Measurements from ENCODE around the gene SSUH2. TPM values are rescaled to one million over a fixed set of nuclear protein-coding genes. Genes with fewer than 3 reads are reported as not detected.

SSUH2 gene
- total RNA-seq, 4 donors from 2014 or later = 0.13 to 0.19 TPM; not detected in 2

- intact Hi-C loops (cut with DNase I) = no loop called here
- Histone ChIP-seq H3K4me1 (no peaks in the 10 kb centered on the region), H3K27me3 (peaks cover 0 to 27% (median 0%) of the 10 kb centered on the region in 4 donors), H3K9me3 (no peaks in the 10 kb centered on the region), H3K36me3 (no peaks in the 10 kb centered on the region), H3K27ac (no peak overlapping the region), H3K4me3 (no peak overlapping the region)
- TF ChIP-seq POLR2A (IDR thresholded peaks at IDR 0.05) = no peak
- TF ChIP-seq CTCF (IDR thresholded peaks at IDR 0.05) = no peak
- DNase-seq = no peak
- 79 to 87% methylated on average over 10 to 11 of the region's 12 CpGs for WGBS, 2 donors
Observed at GRCh38 chr3:8647137-8647985, 2.8 kb upstream of the SSUH2 start.

GRCh38 chr3:8646313-8646938 is 1.8 kb upstream of the SSUH2 start:
- Histone ChIP-seq H3K9me3 (no peaks in the 10 kb centered on the region), H3K4me3 (no peak overlapping the region), H3K4me1 (no peaks in the 10 kb centered on the region), H3K27me3 (peaks cover 0 to 24% (median 0%) of the 10 kb centered on the region in 4 donors), H3K27ac (no peak overlapping the region), H3K36me3 (no peaks in the 10 kb centered on the region)
- 80 to 89% methylated on average over 13 to 14 of the region's 14 CpGs for WGBS, 2 donors
- intact Hi-C loops (cut with DNase I) = no loop called here
- TF ChIP-seq CTCF (IDR thresholded peaks at IDR 0.05) = no peak
- TF ChIP-seq POLR2A (IDR thresholded peaks at IDR 0.05) = no peak
- DNase-seq = no peak

GRCh38 chr3:8645712-8646111 is 1.1 kb upstream of the SSUH2 start:
- intact Hi-C loops (cut with DNase I) = no loop called here
- TF ChIP-seq POLR2A (IDR thresholded peaks at IDR 0.05) (no peak), CTCF (IDR thresholded peaks at IDR 0.05) (no peak)
- Histone ChIP-seq H3K27ac (no peak overlapping the region), H3K9me3 (no peaks in the 10 kb centered on the region), H3K27me3 (peaks cover 0 to 19% (median 0%) of the 10 kb centered on the region in 4 donors), H3K4me1 (no peaks in the 10 kb centered on the region), H3K4me3 (no peak overlapping the region), H3K36me3 (no peaks in the 10 kb centered on the region)
- DNase-seq = no peak
- WGBS, 2 donors = 65 to 79% methylated on average over 6 of the region's 6 CpGs

GRCh38 chr3:8643693-8644365 is 769 bp downstream of the SSUH2 start:
- 58 to 60% methylated on average over 10 of the region's 10 CpGs for WGBS, 2 donors
- no peak overlapping the region for H3K27ac ChIP-seq
- H3K4me3 ChIP-seq = no peak overlapping the region
- no peaks in the 10 kb centered on the region for H3K36me3 ChIP-seq
- H3K27me3 ChIP-seq = peaks cover 0 to 18% (median 0%) of the 10 kb centered on the region in 4 donors
- H3K9me3 ChIP-seq = no peaks in the 10 kb centered on the region
- no peak for DNase-seq
- H3K4me1 ChIP-seq = no peaks in the 10 kb centered on the region
- TF ChIP-seq CTCF (IDR thresholded peaks at IDR 0.05) (no peak), POLR2A (IDR thresholded peaks at IDR 0.05) (no peak)
- intact Hi-C loops (cut with DNase I) = no loop called here

- 83 to 90% methylated on average over 1 to 2 of the region's 2 CpGs for WGBS, 2 donors
- intact Hi-C loops (cut with DNase I) = no loop called here
Observed at GRCh38 chr3:8642001-8642400, 2.6 kb downstream of the SSUH2 start.

More at GRCh38 chr3:8642001-8642400, 2.6 kb downstream of the SSUH2 start:
- DNase-seq = no peak
- TF ChIP-seq CTCF (IDR thresholded peaks at IDR 0.05) (no peak), POLR2A (IDR thresholded peaks at IDR 0.05) (no peak)
- Histone ChIP-seq H3K9me3 (no peaks in the 10 kb centered on the region), H3K27me3 (peaks cover 0 to 18% (median 0%) of the 10 kb centered on the region in 4 donors), H3K36me3 (no peaks in the 10 kb centered on the region), H3K4me1 (no peaks in the 10 kb centered on the region), H3K4me3 (no peak overlapping the region), H3K27ac (no peak overlapping the region)

All from esophagus squamous epithelium (tissue), 5 donors.